ENCODE results near the gene OR2T27.
"Not testable (repeated sequence)": the region's sequence is repeated elsewhere in the genome, so short reads cannot be mapped to it uniquely, and the experiment has no call there.

OR2T27 gene

DNA sequence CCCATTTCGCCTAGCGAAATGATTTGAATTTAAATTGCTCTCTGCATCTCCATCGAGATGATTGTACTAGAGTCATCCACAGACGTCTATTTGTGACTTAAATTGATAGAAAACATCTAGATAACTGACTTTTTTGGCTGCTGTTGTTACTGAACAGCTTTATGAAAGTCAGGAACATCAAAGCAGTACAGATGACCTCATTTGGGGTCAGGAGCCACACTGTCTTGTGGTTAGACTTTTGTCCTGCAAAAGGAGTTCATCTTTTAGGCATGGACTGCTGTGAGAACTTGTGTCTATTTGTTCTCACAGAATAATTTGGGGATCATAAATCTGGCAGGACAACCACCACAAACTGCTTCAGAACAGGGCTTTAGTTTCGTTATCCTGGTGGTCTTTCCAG, 15.7 kb downstream of the OR2T27 start:
- not testable (repeated sequence) for DNase-seq

DNA sequence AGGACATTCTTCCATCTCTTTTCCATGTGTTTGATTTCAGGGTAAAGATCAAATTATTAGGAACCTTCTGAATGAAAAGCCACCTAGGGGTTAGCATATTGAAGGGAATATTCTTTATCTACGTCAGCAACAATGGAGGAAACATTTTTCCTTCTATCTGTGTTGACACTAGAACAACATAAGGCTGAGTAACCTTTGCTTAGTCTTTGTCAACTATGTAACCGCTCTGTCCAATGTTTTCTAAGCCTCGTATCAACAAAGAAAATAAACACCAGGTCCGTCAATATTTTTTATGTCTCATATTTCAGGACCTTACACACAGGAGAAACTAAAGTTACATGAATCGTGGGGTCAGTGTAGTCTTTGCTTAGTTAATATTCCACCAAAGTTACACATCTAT, 18.7 kb downstream of the OR2T27 start:
- DNase-seq, result not testable (repeated sequence)

DNA sequence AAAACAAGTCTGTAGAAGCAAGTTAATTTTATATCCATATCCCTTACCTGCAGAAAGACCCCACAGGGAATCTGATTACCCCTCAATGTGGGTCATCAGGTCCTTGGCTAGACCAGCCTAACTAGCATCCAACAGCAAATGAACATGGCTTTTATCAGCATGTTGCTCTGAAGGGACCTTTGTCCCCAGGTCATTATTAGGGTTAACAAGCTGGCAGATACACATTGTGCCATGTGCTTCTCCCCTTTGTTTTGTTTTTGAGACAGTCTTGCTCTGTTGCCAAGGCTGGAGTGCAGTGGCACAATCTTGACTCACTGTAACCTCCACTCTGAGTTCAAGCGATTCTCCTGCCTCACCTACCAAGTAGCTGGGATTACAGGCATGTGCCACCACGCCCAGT, 20.3 kb downstream of the OR2T27 start, which contains the start of gene OR2T11:
OR2T11 (minus strand) TSS at position 101 of the 400 bp plus-strand sequence. CDS start 7,963 bp downstream, outside the sequence.
- DNase-seq, result not testable (repeated sequence)

DNA sequence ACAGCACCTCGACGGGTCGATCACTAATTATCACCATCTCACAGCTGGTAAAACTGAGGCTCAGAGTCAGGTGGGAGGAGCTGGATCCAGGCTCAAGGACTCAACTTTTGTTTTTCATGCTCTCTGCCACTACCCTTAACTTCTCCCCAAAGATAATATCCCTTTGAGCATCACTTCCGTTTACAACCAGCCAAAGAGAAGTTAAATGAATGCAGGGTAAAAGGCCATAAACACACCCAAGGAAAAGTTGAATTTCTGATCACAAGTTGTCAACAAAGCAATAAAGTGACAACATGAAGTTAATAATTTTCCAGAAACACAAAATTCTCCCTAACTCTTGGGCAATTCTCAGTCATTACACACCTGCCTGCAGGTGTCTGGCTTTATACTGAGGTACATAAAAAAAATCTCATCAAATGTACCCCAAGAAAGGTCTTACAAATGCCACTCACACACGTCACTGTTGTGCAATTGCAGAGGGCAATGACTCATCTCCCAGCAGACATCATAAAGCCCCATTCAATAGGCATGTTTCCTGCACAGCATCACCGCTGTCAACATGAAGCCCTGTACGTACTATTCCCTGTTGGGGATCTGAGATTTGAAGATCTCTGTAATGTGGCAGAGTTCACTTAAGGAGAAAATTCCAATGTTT, 23.8 kb downstream of the OR2T27 start:
- no peak for DNase-seq

DNA sequence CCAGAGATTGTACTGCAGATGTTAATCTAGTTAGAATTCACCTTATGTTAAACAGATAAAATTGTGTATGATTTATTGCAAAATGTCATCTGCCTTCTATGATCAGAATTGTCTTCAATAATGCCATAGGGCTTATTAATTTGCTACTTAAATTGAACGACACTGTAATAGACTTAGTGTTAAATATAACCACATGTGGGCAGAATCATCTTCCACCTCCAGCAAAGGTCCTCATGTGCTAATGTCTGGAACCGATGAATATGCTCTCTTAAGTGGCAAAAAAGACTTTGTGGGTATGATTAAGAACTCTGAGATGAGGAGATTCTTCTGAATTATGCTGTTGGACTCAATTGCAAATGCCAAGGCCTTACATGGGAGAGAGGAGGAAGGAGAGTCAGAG, 24.8 kb downstream of the OR2T27 start:
- no peak for DNase-seq

DNA sequence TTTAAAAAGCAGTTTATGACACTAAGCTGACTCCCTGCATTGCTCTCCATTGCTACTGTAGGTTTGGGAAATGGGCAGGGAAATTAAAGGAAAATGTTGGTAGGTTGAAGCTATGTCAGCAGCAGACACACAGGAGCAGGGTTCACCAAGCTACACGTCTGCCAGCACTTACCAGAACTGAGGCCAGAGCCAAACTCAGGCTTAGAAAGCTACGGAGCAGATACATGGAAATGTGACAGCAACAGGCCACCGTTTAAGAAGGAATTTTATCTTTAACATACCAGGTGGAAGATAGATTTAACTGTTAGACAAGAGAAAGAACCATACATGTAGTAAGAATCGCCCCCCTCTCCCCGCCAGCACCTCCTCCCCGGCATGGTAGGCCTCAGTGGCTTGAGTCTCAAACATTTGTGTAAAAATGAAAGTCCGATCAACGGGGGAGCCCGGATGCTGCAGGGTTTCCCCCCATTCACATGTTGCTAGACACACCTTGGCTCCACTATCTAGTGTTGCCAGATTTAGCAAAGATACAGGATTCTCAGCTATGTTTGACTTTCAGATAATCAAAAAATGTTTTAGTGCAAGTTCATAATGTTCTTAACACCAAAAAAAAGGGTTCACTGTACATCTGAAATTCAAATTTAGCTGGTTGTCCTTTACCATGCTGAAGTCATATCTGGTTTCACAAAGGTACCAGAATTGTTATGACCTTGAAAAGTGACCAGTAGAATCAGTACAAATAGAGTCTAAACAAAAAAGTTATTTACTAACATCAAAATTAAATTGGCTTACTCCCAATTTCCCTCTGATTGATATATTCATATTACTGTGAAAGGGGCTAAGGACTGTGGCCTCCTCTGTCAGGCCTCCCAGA, 27.1 kb downstream of the OR2T27 start:
- DNase-seq, result no peak

DNA sequence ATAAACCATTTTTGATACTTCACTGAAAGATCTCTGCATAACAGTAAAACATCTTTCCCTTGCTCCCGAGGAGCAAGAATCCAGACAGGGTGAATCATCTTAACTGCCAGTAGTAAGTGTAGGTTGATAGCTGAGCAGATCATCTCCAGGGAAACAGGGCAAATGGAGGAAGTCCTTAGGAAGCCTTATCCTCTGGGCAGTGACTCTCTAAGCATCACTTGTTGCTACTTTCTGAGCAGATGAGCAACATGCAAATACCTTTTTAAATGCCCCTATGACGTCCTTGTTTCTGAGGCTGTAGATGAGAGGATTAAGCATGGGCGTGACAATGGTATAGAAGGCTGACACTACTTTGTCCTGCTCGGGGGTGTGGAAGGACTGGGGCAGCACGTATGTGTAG, 29.4 kb downstream of the OR2T27 start:
- no peak for DNase-seq

DNA sequence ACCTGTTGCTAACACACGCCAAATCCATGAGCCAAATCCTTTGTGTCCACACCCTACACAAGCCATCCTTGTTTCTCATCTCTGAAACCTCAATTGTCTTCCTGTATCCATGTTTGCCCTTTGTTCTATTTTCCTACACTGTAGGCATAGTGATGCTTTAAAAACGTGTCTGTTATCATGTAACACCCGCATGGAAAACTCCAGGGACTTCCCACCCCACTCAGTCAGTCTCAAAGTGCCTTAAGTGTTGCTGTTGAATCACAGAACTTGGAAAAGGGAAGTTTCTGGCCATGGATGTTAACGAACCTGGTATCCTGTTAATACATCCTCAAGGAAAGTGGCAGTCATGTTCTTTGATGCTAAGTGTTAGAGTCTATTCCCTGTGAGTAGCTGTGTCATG, 30.2 kb downstream of the OR2T27 start:
- no peak for DNase-seq

DNA sequence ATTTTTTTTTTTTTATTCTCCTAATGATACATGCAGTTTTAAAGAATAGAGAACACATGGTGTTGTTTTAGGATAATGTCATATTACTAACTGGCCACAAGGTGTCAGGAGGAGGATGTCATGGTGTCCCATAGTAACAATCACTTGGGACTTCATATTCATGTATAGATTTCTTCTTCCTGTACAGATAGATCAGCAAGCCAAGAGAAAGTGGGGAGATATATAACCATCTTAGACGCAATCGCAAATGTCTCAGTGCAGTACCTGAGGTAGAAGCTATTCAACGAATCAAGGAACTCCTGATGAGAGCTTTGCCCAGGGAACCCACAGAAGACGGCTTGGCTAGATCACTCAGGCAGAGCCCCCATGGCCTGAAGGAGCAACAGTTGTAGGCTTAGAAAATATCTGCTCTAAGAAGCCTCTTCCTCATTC, 32.7 kb downstream of the OR2T27 start:
- DNase-seq, result no peak

DNA sequence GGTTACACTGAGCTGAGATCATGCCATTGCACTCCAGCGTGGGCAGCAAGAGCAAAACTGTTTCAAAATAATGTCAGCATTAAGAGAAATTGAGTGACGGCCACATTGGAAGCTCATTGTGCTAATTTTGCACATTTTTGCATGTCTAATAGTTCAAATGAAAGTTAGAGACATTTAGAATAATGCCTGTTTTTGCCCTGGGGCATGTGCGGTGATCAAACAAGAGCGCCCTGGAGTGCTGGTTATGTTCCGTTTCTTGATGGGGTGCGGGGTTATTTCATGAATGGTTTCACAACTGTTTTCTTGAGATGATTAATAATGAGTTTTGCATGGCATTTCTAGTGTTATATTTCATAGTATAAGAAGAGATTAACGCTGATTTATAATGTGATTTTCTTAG, 33.6 kb downstream of the OR2T27 start:
- no peak for DNase-seq

DNA sequence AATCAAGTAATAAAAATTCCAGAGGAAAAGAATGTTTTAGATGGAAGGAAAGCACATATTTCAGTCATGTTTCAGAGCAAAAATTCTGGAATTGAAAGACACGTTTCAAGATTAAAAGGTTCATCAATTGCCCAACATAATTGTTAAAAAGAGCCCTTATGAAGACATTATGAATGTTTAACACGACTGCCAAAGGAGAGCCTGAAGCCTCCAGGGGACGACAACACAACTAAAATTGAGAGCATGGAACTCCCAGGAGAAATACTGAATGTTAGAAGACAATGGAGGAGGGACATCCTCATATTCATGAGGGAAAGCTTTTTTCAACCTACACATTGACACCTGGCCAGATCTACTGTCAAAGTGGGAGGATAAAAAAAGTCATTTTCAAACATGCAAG, 36.5 kb downstream of the OR2T27 start:
- DNase-seq, result no peak

DNA sequence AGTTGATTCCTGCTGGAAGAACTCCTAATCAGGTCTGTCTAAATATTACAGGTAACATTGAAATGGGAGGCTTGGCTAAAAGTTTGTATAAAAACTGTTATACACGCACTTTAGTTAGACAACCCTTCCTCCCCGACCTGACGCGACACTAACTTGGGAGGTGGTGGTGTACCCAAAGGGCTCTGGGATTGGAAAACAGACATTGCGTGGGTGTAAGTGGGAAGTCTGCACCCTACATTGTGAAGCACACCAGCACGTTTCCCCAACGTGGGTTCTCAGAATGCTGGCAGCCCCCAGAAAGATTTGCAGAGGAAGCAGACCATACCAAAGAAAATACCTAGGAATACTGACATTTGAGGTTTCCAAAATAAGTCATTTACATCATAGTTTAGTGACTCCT, 37.2 kb downstream of the OR2T27 start:
- no peak for DNase-seq

DNA sequence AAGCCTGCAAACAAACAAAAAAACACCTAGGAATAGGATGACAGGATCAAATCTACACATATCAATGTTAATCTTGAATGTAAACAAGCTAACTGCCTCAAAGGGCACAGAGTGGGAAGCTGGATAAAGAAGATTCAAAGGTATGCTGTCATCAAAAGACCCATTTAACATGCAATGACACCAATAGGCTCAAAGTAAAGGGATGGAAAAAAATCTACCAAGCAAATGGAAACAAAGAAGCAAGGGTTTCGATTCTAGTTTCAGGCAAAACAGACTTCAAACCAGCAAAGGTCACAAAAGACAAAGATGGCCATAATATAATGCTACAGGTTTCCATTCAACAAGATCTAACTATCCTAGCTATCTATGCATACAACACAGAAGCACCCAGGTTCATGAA, 41.6 kb downstream of the OR2T27 start:
- DNase-seq, result no peak

DNA sequence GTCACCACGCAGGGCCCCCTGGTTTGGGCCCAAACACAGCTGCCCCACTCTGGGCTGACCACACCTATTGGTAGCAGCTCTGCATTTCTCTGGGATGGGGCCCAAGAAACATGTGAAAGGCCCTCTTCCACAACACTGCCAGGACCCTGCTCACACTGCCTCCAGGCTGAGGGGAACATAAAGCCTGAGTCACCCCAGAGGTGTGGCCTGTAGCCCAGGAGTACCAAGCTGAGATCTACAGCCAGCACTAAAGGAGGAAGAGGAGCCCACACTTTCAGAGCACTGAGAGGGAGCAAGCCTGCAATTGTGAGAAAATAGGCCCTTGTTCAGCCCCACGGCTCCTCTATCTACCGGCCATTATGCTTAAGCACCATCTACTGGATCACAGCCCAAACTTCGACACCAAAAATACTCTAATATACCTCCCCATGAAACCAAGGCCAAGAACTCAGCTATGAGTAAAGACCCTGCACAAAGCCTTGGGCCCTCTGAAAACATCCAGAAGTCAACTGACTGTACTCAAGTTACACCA, 43.4 kb downstream of the OR2T27 start:
- DNase-seq, result no peak

DNA sequence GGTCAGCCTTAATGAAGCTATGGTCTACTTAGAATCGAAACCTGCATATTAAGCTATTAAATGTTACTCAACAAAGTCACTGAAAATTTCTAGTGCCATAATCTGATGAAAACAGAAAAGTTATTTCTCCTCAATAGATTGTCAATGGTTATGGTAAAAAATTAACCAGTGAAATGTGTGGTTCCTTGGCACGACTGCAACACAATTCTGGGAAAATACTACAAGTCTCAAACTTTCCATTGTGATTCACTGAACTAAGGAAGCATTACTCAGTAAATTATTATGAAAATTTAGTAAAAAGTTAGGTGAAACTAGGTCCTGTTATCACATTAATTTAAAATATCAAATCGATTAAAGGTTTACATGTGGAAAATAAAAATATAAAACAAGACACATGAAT, 45.0 kb downstream of the OR2T27 start:
- DNase-seq, result no peak
